ENCODE measurements around the gene CHMP1A. TPM values are rescaled to one million over a fixed set of nuclear protein-coding genes. Genes with fewer than 3 reads are reported as not detected.

The CHMP1A gene
- total RNA-seq, 1 experiment from 2014 or later = 158 TPM

DNA sequence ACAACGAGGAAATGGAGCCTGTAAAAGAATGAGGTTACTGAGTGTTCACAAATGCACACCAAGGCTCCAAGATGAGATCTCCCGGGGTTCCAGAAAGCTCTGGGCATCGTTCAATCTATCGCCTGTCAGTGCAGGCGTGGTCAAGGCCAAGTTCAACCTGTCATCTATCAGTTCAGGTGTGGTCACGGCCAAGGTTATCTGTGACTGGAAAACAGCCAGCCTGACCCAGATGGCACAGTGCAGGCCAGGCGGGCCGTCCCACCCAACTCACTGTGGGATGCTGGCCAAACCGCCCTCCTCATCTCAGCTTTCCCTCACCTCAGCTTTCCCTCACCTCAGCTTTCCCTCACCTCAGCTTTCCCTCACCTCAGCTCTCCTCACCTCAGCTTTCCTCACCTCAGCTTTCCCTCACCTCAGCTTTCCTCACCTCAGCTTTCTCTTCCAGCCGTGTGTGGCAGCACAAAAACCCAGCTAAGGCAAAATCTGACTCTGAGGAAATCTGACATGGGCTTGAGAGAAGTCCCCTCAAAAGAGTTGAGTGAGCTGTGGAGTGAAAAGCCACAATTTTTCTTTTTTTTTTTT lies 2.4 kb downstream of the CHMP1A start:
- ChIA-PET CTCF (no interaction called here), POLR2A (interaction anchor here (0.7 kb wide), 1 partner anchor 271 kb away, joined by 4 read pairs; no protein-coding TSS in a partner anchor), RAD21 (ENCODE audit: low non-redundant PET in 1 of 2, low total read pairs in 2 of 2, uncharacterized antibody in 2 of 2, unreplicated experiment in 2 of 2) (no interaction called here)
- no peak overlapping the region for H3K9ac ChIP-seq (ENCODE audit: low read length)
- peaks cover 16 to 26% of the 10 kb centered on the region in 2 experiments; a peak in 3 of 4 replicates for H3K4me1 ChIP-seq (ENCODE audit: control insufficient read depth in 1 of 2, insufficient read depth in 2 of 2, low read length in 2 of 2)
- no peak overlapping the region for H3K27ac ChIP-seq (ENCODE audit: low read depth, low read length)
- ATAC-seq (no peak), DNase-seq (ENCODE audit: low read depth, low spot score) (no peak)
- H3K27me3 ChIP-seq (ENCODE audit: insufficient read depth, low read length) = no peaks in the 10 kb centered on the region
- H3K4me2 ChIP-seq (ENCODE audit: low read length) = no peak overlapping the region
- H2AFZ ChIP-seq (ENCODE audit: low read depth, low read length, poor library complexity, severe bottlenecking) = no peak overlapping the region
- peaks cover 15 to 22% of the 10 kb centered on the region in 2 experiments for H3K36me3 ChIP-seq (ENCODE audit: control insufficient read depth in 1 of 2, insufficient read depth in 2 of 2, low read length in 2 of 2)
- intact Hi-C loops (cut with micrococcal nuclease) = no loop called here
- no peaks in the 10 kb centered on the region for H3K9me2 ChIP-seq (ENCODE audit: insufficient read depth)
- H3K4me3 ChIP-seq (replicated peaks in 1 of 2; ENCODE audit: low read depth in 1 of 2, low read length in 2 of 2) = no peak overlapping the region
- TF ChIP-seq, protein P1, sequence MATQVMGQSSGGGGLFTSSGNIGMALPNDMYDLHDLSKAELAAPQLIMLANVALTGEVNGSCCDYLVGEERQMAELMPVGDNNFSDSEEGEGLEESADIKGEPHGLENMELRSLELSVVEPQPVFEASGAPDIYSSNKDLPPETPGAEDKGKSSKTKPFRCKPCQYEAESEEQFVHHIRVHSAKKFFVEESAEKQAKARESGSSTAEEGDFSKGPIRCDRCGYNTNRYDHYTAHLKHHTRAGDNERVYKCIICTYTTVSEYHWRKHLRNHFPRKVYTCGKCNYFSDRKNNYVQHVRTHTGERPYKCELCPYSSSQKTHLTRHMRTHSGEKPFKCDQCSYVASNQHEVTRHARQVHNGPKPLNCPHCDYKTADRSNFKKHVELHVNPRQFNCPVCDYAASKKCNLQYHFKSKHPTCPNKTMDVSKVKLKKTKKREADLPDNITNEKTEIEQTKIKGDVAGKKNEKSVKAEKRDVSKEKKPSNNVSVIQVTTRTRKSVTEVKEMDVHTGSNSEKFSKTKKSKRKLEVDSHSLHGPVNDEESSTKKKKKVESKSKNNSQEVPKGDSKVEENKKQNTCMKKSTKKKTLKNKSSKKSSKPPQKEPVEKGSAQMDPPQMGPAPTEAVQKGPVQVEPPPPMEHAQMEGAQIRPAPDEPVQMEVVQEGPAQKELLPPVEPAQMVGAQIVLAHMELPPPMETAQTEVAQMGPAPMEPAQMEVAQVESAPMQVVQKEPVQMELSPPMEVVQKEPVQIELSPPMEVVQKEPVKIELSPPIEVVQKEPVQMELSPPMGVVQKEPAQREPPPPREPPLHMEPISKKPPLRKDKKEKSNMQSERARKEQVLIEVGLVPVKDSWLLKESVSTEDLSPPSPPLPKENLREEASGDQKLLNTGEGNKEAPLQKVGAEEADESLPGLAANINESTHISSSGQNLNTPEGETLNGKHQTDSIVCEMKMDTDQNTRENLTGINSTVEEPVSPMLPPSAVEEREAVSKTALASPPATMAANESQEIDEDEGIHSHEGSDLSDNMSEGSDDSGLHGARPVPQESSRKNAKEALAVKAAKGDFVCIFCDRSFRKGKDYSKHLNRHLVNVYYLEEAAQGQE (IDR thresholded peaks at IDR 0.05; ENCODE audit: low read depth) = no peak
- TF ChIP-seq, protein P2, sequence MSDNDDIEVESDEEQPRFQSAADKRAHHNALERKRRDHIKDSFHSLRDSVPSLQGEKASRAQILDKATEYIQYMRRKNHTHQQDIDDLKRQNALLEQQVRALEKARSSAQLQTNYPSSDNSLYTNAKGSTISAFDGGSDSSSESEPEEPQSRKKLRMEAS (IDR thresholded peaks at IDR 0.05) = no peak
- no peak for TF ChIP-seq YY1 (IDR thresholded peaks at IDR 0.05; ENCODE audit: extremely low read depth, insufficient replicate concordance, low read depth, low read length)
- TF ChIP-seq, protein P3, sequence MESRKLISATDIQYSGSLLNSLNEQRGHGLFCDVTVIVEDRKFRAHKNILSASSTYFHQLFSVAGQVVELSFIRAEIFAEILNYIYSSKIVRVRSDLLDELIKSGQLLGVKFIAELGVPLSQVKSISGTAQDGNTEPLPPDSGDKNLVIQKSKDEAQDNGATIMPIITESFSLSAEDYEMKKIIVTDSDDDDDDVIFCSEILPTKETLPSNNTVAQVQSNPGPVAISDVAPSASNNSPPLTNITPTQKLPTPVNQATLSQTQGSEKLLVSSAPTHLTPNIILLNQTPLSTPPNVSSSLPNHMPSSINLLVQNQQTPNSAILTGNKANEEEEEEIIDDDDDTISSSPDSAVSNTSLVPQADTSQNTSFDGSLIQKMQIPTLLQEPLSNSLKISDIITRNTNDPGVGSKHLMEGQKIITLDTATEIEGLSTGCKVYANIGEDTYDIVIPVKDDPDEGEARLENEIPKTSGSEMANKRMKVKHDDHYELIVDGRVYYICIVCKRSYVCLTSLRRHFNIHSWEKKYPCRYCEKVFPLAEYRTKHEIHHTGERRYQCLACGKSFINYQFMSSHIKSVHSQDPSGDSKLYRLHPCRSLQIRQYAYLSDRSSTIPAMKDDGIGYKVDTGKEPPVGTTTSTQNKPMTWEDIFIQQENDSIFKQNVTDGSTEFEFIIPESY (IDR thresholded peaks at IDR 0.05; ENCODE audit: extremely low read depth, insufficient replicate concordance, low read length) = no peak
- no peak for TF ChIP-seq EGR1 (IDR thresholded peaks at IDR 0.05; ENCODE audit: low read depth)
- TF ChIP-seq ZNF274 (IDR thresholded peaks at IDR 0.05; ENCODE audit: low read depth, low read length) = no peak
- TF ChIP-seq SIN3A (IDR thresholded peaks at IDR 0.05; ENCODE audit: low read depth) = no peak
- TF ChIP-seq FOSL1 (IDR thresholded peaks at IDR 0.05; ENCODE audit: low read depth) = no peak
- TF ChIP-seq, protein P4, sequence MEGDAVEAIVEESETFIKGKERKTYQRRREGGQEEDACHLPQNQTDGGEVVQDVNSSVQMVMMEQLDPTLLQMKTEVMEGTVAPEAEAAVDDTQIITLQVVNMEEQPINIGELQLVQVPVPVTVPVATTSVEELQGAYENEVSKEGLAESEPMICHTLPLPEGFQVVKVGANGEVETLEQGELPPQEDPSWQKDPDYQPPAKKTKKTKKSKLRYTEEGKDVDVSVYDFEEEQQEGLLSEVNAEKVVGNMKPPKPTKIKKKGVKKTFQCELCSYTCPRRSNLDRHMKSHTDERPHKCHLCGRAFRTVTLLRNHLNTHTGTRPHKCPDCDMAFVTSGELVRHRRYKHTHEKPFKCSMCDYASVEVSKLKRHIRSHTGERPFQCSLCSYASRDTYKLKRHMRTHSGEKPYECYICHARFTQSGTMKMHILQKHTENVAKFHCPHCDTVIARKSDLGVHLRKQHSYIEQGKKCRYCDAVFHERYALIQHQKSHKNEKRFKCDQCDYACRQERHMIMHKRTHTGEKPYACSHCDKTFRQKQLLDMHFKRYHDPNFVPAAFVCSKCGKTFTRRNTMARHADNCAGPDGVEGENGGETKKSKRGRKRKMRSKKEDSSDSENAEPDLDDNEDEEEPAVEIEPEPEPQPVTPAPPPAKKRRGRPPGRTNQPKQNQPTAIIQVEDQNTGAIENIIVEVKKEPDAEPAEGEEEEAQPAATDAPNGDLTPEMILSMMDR (IDR thresholded peaks at IDR 0.05 in 2 of 3, conservative IDR thresholded peaks at IDR 0.05 in 1 of 3; ENCODE audit: borderline replicate concordance in 1 of 3, insufficient read depth in 1 of 3, low read depth in 2 of 3, low read length in 2 of 3) = no peak
- no peak for TF ChIP-seq POLR2A (IDR thresholded peaks at IDR 0.05; ENCODE audit: borderline replicate concordance, extremely low read depth, insufficient read depth, insufficient read length)
- TF ChIP-seq RAD21 (IDR thresholded peaks at IDR 0.05; ENCODE audit: low read depth) = no peak
- H3K79me2 ChIP-seq (ENCODE audit: insufficient read depth, low read length) = peaks cover 88% of the 10 kb centered on the region
- no peaks in the 10 kb centered on the region for H3K9me3 ChIP-seq (ENCODE audit: control insufficient read depth in 1 of 2, insufficient read depth in 1 of 2, low read depth in 1 of 2, low read length in 2 of 2)
- no TSS peak for BruUV-seq (replicated peaks)
- no peaks in the 10 kb centered on the region; the same call in 1 of the 2 replicates for H4K20me1 ChIP-seq (ENCODE audit: insufficient read depth)

Measured in HCT116 (cell line).